HCT116 (cell line): ENCODE data around the gene PARG.
"Not testable (repeated sequence)": the region's sequence is repeated elsewhere in the genome, so short reads cannot be mapped to it uniquely, and the experiment has no call there.

Source experiments
- EZH2 ChIP-seq: fragments of 200-600 bp; sonication (generic); IDR thresholded peaks from 2 replicates; pipeline ENCODE4 v1.6.1; 2017; ENCODE audit warnings: antibody characterized with exemption, mixed run types
- EZH2phosphoT487 ChIP-seq: fragments of 200-600 bp; IDR thresholded peaks from 2 replicates; pipeline ENCODE4 v1.6.1; 2018; ENCODE audit warnings: antibody characterized with exemption, borderline replicate concordance
- FOSL1 ChIP-seq: IDR thresholded peaks from 2 replicates; pipeline ENCODE4 v1.6.1; 2012; ENCODE audit warnings: low read depth
- POLR2A ChIP-seq: IDR thresholded peaks from 2 replicates; pipeline ENCODE4 v1.7.0; 2011; ENCODE audit warnings: borderline replicate concordance; ENCODE audit not compliant: insufficient read depth, insufficient read length; ENCODE audit errors: extremely low read depth
- POLR2AphosphoS5 ChIP-seq: IDR thresholded peaks from 2 replicates; pipeline ENCODE4 v1.6.1; 2011; ENCODE audit warnings: mild to moderate bottlenecking, low read depth, low read length, moderate library complexity
- RAD21 ChIP-seq: IDR thresholded peaks from 2 replicates; pipeline ENCODE4 v1.6.1; 2012; ENCODE audit warnings: low read depth, mild to moderate bottlenecking
- SIN3A ChIP-seq: IDR thresholded peaks from 2 replicates; pipeline ENCODE4 v1.6.1; 2012; ENCODE audit warnings: low read depth
- TCF7L2 ChIP-seq: IDR thresholded peaks from 2 replicates; pipeline ENCODE4 v1.7.0; 2011; ENCODE audit warnings: borderline replicate concordance, inconsistent platforms; ENCODE audit not compliant: insufficient read depth, insufficient read length; ENCODE audit errors: extremely low read depth
- YY1 ChIP-seq: IDR thresholded peaks from 2 replicates; pipeline ENCODE4 v1.6.1; 2011; ENCODE audit warnings: low read length, low read depth, moderate library complexity, mild to moderate bottlenecking; ENCODE audit not compliant: insufficient replicate concordance; ENCODE audit errors: extremely low read depth
- TF ChIP-seq, protein P1 (sequence below), 3 experiments: fragments of 200-600 bp in 1 of 3; sonication (generic) in 1 of 3; IDR thresholded peaks in 2 of 3; conservative IDR thresholded peaks in 1 of 3; 2 replicates each; pipeline ENCODE4 v1.5.1; 2012 to 2017; ENCODE audit warnings: low read depth in 2 of 3, low read length in 2 of 3, antibody characterized with exemption in 1 of 3, borderline replicate concordance in 1 of 3, control low read depth in 1 of 3, mild to moderate bottlenecking in 1 of 3, mixed read lengths in 1 of 3, mixed run types in 1 of 3, moderate library complexity in 1 of 3; ENCODE audit not compliant: insufficient read depth in 1 of 3
- TF ChIP-seq, protein P2 (sequence below): IDR thresholded peaks from 2 replicates; pipeline ENCODE4 v1.6.1; 2012
- TF ChIP-seq, protein P3 (sequence below): IDR thresholded peaks from 2 replicates; pipeline ENCODE4 v1.6.1; 2012; ENCODE audit warnings: low read depth

DNA sequence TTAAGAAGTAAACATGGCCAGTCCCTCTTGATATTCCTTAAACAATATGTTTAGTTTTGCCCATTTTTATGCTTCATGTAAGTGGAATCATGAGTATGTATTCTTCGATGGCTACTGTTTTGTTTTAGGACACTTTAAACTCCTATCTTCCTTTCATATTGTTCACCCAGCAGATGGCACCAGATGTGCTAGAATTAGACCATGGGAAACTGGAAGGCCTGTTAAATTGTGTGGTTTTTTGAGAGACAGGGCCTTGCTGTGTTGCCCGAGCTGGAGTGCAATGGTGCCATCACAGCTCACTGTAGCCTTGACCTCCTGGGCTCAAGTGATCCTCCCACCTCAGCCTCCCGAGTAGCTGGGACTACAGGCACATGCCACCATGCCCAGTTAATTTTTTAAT is 11.3 kb upstream of the PARG start:
- TF ChIP-seq FOSL1, POLR2A, TCF7L2, POLR2AphosphoS5, EZH2phosphoT487, EZH2, YY1, SIN3A, RAD21: not testable (repeated sequence)
- TF ChIP-seq, protein P1, sequence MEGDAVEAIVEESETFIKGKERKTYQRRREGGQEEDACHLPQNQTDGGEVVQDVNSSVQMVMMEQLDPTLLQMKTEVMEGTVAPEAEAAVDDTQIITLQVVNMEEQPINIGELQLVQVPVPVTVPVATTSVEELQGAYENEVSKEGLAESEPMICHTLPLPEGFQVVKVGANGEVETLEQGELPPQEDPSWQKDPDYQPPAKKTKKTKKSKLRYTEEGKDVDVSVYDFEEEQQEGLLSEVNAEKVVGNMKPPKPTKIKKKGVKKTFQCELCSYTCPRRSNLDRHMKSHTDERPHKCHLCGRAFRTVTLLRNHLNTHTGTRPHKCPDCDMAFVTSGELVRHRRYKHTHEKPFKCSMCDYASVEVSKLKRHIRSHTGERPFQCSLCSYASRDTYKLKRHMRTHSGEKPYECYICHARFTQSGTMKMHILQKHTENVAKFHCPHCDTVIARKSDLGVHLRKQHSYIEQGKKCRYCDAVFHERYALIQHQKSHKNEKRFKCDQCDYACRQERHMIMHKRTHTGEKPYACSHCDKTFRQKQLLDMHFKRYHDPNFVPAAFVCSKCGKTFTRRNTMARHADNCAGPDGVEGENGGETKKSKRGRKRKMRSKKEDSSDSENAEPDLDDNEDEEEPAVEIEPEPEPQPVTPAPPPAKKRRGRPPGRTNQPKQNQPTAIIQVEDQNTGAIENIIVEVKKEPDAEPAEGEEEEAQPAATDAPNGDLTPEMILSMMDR (IDR thresholded peaks at IDR 0.05 in 2 of 3, conservative IDR thresholded peaks at IDR 0.05 in 1 of 3; ENCODE audit: borderline replicate concordance in 1 of 3, insufficient read depth in 1 of 3, low read depth in 2 of 3, low read length in 2 of 3): not testable (repeated sequence)
- TF ChIP-seq, protein P2, sequence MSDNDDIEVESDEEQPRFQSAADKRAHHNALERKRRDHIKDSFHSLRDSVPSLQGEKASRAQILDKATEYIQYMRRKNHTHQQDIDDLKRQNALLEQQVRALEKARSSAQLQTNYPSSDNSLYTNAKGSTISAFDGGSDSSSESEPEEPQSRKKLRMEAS: not testable (repeated sequence)
- TF ChIP-seq, protein P3, sequence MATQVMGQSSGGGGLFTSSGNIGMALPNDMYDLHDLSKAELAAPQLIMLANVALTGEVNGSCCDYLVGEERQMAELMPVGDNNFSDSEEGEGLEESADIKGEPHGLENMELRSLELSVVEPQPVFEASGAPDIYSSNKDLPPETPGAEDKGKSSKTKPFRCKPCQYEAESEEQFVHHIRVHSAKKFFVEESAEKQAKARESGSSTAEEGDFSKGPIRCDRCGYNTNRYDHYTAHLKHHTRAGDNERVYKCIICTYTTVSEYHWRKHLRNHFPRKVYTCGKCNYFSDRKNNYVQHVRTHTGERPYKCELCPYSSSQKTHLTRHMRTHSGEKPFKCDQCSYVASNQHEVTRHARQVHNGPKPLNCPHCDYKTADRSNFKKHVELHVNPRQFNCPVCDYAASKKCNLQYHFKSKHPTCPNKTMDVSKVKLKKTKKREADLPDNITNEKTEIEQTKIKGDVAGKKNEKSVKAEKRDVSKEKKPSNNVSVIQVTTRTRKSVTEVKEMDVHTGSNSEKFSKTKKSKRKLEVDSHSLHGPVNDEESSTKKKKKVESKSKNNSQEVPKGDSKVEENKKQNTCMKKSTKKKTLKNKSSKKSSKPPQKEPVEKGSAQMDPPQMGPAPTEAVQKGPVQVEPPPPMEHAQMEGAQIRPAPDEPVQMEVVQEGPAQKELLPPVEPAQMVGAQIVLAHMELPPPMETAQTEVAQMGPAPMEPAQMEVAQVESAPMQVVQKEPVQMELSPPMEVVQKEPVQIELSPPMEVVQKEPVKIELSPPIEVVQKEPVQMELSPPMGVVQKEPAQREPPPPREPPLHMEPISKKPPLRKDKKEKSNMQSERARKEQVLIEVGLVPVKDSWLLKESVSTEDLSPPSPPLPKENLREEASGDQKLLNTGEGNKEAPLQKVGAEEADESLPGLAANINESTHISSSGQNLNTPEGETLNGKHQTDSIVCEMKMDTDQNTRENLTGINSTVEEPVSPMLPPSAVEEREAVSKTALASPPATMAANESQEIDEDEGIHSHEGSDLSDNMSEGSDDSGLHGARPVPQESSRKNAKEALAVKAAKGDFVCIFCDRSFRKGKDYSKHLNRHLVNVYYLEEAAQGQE: not testable (repeated sequence)
